Measurements from ENCODE around the gene MIEN1.
"Not testable (repeated sequence)": the region's sequence is repeated elsewhere in the genome, so short reads cannot be mapped to it uniquely, and the experiment has no call there.

The MIEN1 gene

DNA sequence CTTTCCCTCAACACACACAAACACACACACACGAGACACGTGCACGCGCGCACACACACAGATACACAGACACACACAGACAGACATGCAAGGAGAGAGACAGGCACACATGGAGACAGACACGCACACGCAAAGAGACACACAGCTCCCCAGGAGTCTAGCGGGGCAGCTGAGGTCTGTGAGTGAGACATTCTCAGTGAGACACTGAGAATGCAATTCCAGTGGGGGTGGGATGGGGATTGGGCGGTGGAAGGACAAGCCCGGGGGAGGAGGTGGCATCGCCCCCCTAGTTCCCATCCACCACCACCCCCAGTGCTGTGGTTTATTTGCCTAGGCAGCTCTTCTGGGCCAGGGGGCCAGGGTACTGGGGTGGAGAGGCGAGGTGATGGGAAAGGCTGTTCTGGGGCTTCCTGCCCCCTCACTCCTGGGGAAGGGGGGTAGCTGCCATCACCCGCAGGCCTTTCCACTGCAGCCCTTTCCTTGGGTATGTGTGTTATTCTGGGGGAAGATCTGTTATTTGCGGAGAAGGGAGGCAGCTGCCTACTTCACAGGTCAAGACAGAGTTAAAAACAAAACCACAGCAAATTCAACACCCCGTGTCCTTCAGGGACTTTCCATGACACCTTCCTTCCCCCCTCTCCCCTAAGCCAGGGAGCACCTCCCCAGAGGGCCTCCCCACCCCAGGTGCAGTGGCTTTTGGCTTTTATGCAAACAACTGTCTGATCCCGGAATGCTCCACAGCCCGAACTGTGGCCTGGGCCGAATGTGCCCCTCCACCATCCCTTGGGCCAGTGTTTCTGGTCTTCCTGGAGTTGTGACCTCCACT is 25.4 kb upstream of the MIEN1 start:
- DNase-seq (ENCODE audit: low spot score): no peak

DNA sequence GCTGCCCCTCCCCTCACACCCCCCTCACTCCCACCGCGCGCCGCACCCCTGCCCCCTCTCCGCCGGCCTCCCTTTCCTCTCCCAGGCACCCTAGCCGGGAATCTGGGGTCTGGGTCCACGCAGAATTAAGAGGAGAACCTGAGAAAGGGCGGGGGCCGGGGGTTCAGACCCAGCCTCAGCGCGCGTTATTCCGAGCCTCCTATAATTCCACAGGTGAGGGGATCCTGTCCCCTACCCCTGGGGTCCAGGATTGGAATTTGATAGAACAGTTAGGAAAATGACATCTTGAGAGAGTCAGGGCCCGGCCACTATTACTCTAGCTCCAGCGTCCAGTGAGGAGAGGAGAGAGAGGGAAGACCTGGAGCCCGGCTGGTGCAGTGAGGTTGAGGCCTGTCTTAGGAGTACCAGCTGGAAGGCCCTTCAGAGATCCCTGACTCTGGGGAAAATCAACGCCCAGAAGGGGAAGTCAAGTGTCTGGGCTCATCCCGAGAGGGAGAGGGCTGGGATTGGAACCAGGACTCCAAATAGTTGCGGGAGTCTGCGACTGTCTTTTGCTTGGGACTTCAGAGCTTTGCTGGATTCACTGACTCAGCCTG is 24.7 kb upstream of the MIEN1 start:
- DNase-seq (ENCODE audit: low spot score): no peak

DNA sequence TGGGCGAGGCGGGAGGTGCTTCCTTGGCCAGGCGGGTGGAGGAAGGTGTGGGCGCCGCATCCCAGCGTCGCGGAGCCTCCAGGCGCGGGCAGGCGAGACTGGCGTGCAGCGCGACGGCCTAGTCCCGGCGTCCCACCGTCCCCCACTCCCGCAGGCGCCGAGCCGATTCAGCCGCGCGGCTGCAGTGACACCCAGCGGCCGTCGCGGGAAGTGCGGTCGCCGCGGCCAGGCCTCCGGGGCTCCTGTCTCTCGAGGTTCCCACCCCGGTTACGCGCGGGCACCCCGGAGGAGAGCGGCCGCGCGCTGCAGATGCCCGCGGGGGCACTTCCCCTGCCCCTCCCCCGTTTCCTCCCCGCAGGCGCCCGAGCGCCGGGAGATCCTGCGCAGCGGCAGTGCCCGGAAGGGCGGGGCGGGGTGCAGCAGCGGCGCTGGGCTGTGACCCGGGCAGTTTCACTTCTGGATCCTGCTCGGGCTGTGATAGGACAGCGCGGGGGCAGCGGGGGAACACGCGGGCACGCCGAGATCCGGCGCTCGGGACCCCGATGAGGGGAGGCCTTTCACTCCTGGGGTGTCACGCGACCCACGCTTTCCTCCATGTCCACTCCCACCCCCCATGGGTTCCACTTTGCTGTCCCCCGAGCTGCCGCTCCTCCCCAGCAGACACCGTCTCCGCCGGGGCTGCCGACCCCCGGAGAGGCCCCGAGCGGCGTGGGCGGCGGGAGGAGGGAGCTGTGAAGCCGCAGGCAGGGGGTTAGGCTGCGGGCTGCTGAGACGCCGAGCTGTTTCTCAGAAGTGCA is 24.0 kb upstream of the MIEN1 start:
- DNase-seq (ENCODE audit: low spot score): peak; percentile 100

DNA sequence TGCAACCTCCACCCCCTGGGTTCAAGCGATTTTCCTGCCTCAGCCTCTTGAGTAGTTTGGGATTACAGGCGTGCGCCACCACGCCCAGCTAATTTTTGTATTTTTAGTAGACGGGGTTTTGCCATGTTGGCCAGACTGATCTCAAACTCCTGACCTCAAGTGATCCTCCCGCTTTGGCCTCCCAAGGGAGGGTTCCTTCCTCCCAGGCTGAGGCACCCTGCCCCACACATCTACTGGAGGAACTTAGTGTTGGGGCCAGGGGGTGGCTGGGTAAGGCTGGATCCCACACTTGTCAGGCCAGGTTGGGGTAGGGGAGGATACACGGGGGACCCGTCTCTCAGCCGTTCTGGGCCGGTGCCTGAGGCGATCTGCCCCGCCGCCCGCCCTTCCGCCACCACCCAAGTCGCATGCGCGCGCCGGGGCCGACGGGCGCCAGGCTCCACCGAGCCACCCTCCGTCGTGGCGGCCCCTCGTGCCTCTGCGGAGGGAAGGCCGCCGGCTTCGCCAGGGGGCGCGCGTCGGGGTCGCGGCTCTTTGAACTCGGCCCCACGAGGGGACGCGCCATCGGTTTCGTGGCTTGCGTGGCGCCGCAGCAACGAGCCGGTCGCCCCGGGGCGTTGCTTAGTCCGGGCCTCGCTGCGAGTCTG is 23.3 kb upstream of the MIEN1 start:
- no peak for DNase-seq (ENCODE audit: low spot score)

DNA sequence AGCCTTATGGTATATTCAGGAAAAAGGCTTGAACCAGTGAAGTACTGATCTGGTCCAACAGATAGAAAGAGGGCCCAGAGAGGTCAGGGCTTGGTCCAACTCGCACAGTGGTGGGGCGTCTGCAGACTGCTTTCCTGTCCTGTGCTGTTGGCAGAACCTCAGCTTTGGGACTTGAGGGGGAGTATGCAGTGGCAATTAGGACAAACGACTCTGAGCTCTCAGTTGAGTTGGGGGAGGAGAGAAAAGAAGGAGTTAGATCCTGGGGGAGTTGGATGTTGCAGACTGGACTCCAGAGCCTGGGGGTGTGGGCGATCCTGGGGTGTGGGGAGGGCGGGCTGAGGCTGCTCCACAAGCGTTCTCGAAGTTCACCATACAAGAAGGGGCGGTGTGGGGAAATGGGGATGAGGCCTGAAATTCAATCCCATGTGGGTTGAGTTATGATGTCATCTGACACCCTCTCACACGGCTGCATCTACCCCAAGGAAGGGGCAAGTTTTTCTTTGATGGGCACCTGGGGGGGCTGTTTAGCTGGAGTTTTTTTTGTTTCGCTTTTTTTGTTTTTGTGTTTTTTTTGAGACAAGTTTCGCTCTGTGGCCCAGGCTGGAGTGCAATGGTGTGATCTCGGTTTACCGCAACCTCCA is 22.0 kb upstream of the MIEN1 start:
- DNase-seq (ENCODE audit: low spot score): peak; percentile 35

DNA sequence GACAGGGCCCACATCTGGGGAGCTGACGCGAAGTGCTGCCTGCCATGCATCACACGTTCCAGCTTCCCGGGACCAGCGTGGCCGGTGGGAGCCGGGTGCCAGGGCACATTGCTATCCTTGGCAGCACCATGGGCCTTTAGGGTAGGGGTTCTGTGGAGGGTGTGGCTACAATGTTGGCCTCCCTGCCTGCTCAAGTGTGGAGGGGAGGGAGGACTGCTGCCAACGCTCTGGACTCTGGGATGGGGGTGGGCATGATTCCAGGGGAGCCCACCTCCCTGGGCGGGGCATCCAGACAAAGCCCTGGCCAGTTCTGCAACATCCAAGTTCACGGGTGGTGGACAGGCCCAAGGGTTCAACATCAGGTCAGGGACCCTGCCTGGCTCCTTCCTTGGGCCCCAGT is 21.3 kb upstream of the MIEN1 start:
- peak; percentile 38 for DNase-seq (ENCODE audit: low spot score)

DNA sequence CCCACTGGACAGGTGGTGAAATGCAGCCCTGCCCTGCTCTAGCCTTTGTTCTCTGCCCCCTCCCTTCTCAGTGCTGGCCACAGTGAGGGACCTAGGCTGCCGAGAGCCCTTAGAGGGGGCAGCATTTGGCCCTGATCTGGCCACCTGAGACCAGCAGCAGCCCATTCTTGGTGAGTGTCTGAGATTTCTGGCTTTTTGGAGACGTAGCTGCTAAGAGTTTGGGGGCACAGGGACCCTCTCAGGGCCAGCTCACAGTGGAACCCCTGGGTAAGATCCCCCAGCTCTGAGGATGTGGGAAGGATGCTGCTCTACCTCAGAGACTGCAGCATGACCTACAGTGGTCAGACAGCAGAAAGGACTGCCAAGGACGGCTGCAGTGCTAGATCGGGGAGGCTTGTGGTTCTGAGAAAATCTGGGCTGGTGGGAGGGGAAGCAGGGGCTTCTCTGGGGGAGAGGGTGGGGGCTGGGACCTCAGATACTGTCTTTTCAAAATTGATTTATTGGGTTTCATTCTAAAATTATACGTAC is 20.7 kb upstream of the MIEN1 start:
- DNase-seq (ENCODE audit: low spot score): no peak

DNA sequence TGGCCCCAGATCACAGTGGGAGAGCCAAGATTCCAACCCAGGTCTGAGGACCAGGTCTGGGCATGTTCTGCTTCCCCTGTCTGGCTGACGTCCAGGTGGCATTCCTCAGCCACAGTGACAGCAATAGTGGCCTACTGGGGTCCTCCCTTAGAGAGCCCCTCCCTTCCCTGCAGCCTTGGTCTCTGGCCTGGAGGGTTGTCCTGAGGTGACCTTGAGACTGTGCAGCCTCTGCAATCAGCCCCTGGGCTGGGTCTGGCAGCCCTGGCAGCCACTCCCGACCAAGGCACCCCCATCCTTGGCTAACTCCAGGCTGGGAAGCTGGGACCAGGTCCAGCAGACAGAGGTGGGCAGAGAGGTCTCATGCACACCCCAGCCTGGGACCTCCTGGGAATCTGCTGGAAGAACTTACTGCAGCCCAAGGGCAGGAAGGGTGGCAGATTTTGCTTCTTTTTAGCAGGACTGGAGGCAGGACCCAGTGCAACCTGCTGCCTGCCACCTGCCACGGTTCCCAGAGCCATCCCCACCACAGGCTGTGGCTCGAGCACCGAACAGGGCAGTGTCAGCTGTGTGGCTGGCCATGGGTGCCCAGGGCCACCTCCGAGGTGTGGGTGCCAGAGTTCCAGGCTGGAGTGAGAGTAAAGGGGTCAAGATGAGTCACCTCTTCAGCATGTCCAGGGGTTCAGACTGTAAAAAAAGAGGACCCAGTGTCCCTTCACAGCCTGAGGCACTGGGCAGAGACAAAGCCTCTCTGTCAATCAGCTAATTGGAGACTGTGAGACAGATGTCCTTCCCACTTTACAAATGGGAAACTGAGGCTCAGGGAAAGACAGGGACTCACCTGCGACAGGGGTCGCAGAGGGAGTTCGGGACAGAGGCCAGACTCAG is 20.0 kb upstream of the MIEN1 start:
- DNase-seq (ENCODE audit: low spot score): peak; percentile 41

DNA sequence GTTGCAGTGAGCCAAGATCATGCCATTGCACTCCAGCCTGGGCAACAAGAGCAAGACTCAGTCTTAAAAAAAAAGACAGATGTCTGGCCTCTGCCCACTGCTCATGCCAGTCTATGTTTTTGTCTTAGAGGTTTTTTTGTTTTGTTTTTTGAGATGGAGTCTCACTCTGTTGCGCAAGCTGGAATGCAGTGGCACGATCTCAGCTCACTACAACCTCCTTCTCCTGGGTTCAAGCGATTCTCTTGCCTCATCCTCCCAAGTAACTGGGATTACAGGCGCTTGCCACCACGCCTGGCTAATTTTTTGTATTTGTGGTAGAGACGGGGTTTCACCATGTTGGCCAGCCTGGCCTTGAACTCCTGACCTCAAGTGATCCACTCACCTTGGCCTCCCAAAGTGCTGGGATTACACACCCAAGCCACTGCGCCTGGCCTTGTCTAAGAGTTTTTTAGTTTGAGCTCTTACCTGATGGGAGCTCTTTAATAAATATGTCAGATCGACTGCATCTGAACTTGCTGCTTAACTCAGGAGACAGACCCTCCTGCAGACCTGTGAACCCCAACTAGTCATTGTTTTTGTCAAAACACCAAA is 18.2 kb upstream of the MIEN1 start:
- DNase-seq (ENCODE audit: low spot score): not testable (repeated sequence)

DNA sequence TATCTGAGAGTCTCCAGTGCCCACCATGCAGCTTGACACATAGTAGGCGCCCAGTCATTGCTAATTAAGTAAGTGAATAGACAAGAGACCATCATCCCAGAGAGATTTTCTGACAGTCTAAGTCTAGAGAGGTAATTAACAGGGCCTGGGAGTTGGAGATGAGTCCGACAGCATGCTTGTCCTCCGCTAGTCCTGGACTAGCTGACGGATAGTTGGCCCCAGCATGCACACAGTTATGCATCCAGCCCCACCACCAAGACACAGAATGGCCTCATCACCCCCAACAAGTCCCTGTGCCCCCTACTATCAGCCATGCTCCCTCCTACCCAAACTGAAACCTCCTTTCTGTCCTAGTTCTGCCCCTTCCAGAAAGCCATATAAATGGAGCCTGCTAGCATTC is 17.4 kb upstream of the MIEN1 start:
- no peak for DNase-seq (ENCODE audit: low spot score)

DNA sequence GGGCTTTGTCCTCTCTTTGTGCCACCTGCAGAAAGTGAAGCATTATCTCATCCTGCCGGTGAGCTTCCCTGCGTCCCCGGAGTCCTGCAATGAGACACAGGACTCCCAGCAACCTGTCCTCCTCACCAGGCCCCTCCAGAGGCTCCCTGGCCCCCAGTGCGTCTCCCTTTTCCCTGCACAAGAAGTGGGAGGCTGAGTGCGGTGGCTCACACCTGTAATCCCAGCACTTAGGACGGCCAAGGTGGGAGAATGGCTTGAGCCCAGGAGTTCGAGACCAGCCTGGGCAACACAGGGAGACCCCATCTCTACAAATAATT is 15.8 kb upstream of the MIEN1 start:
- no peak for DNase-seq (ENCODE audit: low spot score)

DNA sequence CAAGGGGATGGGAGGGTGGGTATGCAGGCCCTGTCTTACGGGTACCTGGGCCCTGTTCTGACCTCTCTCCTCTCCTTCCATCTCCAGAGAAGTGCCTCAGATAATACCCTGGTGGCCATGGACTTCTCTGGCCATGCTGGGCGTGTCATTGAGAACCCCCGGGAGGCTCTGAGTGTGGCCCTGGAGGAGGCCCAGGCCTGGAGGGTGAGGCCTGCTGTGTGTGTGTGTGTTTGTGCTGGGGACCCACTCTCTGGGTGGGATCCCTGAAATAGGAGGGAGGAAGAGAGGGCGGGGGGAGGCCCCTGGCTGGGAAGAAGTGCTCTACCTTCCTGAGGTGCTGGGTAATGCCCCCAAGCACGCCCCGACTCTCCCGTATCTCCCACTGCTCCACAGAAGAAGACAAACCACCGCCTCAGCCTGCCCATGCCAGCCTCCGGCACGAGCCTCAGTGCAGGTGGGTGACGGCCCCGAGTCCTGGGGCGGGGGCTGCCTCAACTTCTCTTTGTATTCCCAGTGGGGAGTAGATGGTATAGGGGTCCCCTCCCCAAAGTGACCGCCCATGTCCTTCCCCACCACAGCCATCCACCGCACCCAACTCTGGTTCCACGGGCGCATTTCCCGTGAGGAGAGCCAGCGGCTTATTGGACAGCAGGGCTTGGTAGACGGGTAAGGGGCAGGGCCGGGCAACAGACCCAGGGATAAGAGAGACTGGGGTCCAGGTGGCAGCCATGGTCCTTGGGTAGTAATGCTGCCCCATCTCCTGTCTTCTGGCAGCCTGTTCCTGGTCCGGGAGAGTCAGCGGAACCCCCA is 15.2 kb upstream of the MIEN1 start:
- no peak for DNase-seq (ENCODE audit: low spot score)

DNA sequence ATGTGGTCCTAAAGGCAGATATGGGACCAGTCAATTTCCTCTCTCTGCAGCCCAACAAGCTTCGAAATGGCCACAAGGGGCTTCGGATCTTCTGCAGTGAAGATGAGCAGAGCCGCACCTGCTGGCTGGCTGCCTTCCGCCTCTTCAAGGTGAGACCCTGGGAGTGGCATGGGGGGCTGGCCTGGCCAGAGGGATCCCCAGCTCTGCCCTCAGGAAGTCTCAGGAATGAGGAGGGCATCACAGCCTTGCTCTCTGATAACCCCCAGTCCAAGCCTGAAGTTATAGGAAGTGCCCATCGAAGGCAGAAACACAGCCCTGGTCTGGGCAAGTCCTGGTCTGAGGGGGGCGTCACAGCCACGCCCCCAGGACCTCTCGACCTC is 14.5 kb upstream of the MIEN1 start:
- DNase-seq (ENCODE audit: low spot score): no peak

DNA sequence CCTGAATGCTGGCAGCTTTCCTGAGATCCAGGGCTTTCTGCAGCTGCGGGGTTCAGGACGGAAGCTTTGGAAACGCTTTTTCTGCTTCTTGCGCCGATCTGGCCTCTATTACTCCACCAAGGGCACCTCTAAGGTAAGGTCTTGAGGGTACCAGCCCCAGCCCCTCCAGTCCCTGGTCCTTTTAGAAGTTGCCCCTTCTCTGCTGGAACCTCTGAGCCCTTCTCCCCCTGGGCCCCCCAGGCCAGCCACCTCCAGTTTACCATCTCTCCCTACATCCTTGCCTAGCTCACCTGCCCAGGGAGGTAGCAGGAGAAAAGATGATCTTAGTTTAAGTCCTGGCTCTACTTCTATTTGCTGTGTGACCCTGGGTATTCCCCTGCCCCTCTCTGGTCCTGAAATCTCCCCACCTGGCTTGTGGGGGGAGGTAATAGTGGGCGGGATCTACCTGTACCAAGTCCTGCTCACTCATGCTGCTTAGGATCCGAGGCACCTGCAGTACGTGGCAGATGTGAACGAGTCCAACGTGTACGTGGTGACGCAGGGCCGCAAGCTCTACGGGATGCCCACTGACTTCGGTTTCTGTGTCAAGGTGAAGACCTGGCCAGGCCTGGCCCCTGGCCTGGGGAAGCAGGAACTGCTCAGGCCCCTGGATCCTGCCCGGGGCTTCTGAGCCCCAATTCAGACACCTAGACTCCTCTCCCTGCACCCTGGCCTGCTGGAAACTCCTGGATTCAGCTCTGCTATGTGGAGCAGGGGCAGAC is 13.9 kb upstream of the MIEN1 start:
- no peak for DNase-seq (ENCODE audit: low spot score)

DNA sequence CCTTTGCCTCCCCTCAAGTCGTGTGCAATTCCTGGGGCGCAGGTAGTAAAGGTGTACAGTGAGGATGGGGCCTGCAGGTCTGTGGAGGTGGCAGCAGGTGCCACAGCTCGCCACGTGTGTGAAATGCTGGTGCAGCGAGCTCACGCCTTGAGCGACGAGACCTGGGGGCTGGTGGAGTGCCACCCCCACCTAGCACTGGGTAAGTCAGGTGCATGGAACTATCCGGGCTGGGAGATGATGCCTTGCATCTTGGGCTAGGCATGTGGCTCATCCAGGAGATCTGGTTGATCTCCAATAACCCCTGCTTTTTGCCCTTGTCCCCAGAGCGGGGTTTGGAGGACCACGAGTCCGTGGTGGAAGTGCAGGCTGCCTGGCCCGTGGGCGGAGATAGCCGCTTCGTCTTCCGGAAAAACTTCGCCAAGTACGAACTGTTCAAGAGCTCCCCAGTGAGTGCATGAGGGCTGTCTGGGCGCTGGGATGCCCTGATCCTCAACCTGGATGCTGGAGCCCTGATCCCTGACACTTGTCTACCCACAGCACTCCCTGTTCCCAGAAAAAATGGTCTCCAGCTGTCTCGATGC is 12.6 kb upstream of the MIEN1 start:
- no peak for DNase-seq (ENCODE audit: low spot score)

DNA sequence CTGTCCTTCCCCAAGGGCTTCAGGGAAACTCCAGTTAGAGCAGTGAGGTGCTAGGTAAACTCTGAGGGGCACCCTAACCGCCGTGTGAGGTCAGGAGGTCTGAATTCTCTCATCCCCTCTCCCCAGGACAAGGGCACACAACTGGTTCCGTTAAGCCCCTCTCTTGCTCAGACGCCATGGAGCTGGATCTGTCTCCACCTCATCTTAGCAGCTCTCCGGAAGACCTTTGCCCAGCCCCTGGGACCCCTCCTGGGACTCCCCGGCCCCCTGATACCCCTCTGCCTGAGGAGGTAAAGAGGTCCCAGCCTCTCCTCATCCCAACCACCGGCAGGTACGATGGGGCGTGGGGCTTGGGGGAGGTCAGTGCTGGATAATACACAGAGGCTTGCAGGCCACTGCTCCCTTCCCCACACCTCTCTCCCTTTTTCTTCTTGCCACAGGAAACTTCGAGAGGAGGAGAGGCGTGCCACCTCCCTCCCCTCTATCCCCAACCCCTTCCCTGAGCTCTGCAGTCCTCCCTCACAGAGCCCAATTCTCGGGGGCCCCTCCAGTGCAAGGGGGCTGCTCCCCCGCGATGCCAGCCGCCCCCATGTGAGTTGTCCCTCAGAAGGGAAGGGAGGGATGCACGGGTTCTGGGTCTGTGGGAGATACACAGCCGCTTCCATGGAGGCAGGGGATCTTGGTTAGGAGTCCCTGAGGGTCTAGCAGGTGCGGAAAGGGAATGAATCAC is 12.0 kb upstream of the MIEN1 start:
- no peak for DNase-seq (ENCODE audit: low spot score)

DNA sequence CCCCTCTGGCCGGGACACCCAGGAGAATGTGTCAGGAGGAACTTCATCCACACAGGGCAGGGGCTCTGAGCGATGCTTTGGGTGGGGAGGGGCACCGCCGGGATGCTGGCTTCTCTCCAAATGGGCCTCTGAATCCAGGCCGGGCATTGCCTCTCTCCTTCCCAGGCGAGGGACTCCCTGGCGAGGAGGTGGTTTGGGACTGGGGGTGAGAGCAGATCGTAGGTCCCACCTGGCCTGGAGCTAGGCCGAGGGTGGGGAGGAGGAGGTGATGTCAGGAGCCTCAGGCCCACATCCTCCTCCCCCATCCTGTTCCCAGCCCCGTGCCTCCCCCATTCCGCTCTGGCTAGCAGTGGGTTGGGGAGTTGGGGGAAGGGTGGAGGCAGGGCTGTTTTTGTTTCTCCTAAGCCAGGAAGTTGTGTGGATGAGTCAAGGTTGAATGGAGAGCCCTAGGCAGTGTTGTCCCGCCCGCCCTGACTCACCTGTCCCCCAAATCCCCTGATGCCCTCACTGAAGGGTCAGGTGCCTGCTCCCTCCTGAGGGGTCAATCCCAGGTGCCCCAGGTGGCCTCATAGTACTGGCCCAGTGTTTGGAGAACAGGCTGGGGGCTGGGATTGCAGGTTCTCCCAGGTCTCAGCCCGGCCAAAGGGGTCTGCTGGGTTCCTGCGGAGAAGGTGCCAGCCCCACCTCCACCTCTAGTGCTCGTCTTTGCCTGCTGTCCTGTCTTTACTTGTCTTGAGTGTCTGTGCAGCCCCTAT is 10.2 kb upstream of the MIEN1 start:
- DNase-seq (ENCODE audit: low spot score): no peak
